Astrocyte (in vitro differentiated cells and primary cell): ENCODE results near the gene POLR3GL. TPM values are rescaled to one million over a fixed set of nuclear protein-coding genes. Genes with fewer than 3 reads are reported as not detected.

ENCODE experiments used
- DNase-seq: peaks from one replicate; pipeline ENCODE4 v3.0.0-alpha.2; 2010; ENCODE audit warnings: low read depth
- FAIRE-seq: peaks from 2 replicates; lab custom pipeline; 2011; peaks lifted over from hg19 to GRCh38; lab: Jason Lieb, UNC
- H2AFZ ChIP-seq: 2 replicates; pipeline ENCODE4 v1.6.0; 2012; ENCODE audit warnings: low read depth, low read length, inconsistent platforms
- H3K27ac ChIP-seq: 2 replicates; pipeline ENCODE4 v1.5.1; 2011; ENCODE audit warnings: low read depth, low read length, inconsistent platforms
- H3K27me3 ChIP-seq: 2 replicates; pipeline ENCODE4 v1.6.0; 2011; ENCODE audit warnings: low read length, inconsistent platforms; ENCODE audit not compliant: insufficient read depth
- H3K36me3 ChIP-seq: 2 replicates; pipeline ENCODE4 v1.5.1; 2011; ENCODE audit warnings: low read length, inconsistent platforms; ENCODE audit not compliant: insufficient read depth
- H3K4me1 ChIP-seq: 2 replicates; pipeline ENCODE4 v1.5.1; 2011; ENCODE audit warnings: low read length, inconsistent platforms; ENCODE audit not compliant: insufficient read depth
- H3K4me2 ChIP-seq: 2 replicates; pipeline ENCODE4 v1.6.0; 2012; ENCODE audit warnings: low read length, inconsistent platforms
- H3K4me3 ChIP-seq: 2 replicates; pipeline ENCODE4 v1.5.1; 2011; ENCODE audit warnings: low read depth, mild to moderate bottlenecking, low read length, inconsistent platforms; ENCODE audit not compliant: insufficient read depth
- H3K79me2 ChIP-seq: 2 replicates; pipeline ENCODE4 v1.6.0; 2012; ENCODE audit warnings: mild to moderate bottlenecking, low read length, inconsistent platforms; ENCODE audit not compliant: insufficient read depth
- H3K9ac ChIP-seq: 2 replicates; pipeline ENCODE4 v1.6.0; 2012; ENCODE audit warnings: mild to moderate bottlenecking, low read length, inconsistent platforms
- H3K9me3 ChIP-seq: 2 replicates; pipeline ENCODE4 v1.5.1; 2012; ENCODE audit warnings: low read depth, mild to moderate bottlenecking, low read length, inconsistent platforms; ENCODE audit not compliant: insufficient read depth
- H4K20me1 ChIP-seq: 2 replicates; pipeline ENCODE4 v1.6.0; 2012; ENCODE audit warnings: low read length, inconsistent platforms; ENCODE audit not compliant: insufficient read depth
- H3K27ac Mint-ChIP-seq: one replicate; pipeline ENCODE4 v1.8.0; 2021; ENCODE audit warnings: mild to moderate bottlenecking, mixed read lengths; ENCODE audit not compliant: unreplicated experiment
- H3K27me3 Mint-ChIP-seq: one replicate; pipeline ENCODE4 v1.8.0; 2021; ENCODE audit warnings: low read depth, mixed read lengths; ENCODE audit not compliant: unreplicated experiment
- H3K36me3 Mint-ChIP-seq: one replicate; pipeline ENCODE4 v1.8.0; 2021; ENCODE audit warnings: low read depth, mixed read lengths; ENCODE audit not compliant: unreplicated experiment
- H3K4me1 Mint-ChIP-seq: one replicate; pipeline ENCODE4 v1.8.0; 2021; ENCODE audit warnings: low read depth, mixed read lengths; ENCODE audit not compliant: unreplicated experiment
- H3K4me3 Mint-ChIP-seq: one replicate; pipeline ENCODE4 v1.8.0; 2021; ENCODE audit warnings: mild to moderate bottlenecking, moderate library complexity, mixed read lengths; ENCODE audit not compliant: unreplicated experiment
- H3K9me3 Mint-ChIP-seq: one replicate; pipeline ENCODE4 v1.8.0; 2021; ENCODE audit warnings: mild to moderate bottlenecking, mixed read lengths; ENCODE audit not compliant: unreplicated experiment
- CTCF ChIP-seq: IDR thresholded peaks from 2 replicates; pipeline ENCODE4 v1.5.1; 2011; ENCODE audit warnings: low read depth, mild to moderate bottlenecking, inconsistent platforms, low read length, moderate library complexity; ENCODE audit not compliant: insufficient read depth
- EZH2 ChIP-seq: IDR thresholded peaks from 2 replicates; pipeline ENCODE4 v1.6.1; 2012; ENCODE audit warnings: mild to moderate bottlenecking, low read length, inconsistent platforms; ENCODE audit not compliant: insufficient read depth
- total RNA-seq: library from RNA; stranded (reverse); gene quantifications from 2 replicates; pipeline ENCODE4 v1.2.1, GENCODE V29; 2021

Gene POLR3GL
- total RNA-seq, 1 donor from 2014 or later = 20.5 TPM

DNA sequence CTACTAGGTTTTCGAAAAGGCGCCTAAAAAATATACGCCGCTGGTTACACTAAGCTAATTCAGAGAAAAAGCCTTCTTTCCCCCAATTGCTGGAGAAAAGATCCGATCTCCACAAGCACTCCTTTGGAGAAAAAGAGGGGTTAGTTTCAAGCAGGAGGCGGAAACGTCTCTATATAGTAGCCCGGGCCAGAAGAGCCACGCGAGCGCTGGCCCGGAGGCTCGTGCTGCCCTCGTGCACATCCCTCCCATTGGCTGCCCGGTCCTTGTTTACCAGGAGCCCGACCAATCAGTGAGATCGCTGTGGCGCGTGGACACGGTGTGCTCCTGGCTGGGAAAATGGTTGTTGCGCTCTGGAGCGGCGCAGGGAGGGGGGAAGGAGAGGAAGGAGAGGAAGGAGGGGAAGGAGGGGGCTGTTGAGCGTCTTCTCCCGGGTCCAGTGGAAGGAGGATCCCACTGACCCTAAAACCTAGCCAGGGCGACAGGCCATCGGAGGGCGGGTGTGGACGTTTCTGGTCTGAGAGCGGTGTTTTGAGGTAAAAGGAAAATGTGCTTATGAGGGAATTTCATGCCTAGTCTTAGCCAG lies 32.0 kb downstream of the POLR3GL start, which contains the start of gene TXNIP:
TSS of gene TXNIP (minus strand) at position 147 of the 583 bp plus-strand sequence. CDS start 313 bp downstream, outside the sequence.
- H3K27me3 Mint-ChIP-seq = no peaks in the 10 kb centered on the region
- Histone ChIP-seq H3K9ac (peak within 1 kb of the TSS; percentile 89), H3K4me3 (peak within 1 kb of the TSS; percentile 98), H3K27me3 (no peaks in the 10 kb centered on the region), H3K27ac (peak within 1 kb of the TSS; percentile 65), H3K4me2 (peak within 1 kb of the TSS; percentile 96), H3K9me3 (no peaks in the 10 kb centered on the region), H3K36me3 (peaks cover 23% of the 10 kb centered on the region), H4K20me1 (peaks cover 27% of the 10 kb centered on the region), H3K4me1 (peaks cover 20% of the 10 kb centered on the region), H2AFZ (peak within 1 kb of the TSS; percentile 85), H3K79me2 (peaks cover 28% of the 10 kb centered on the region)
- H3K27ac Mint-ChIP-seq = peak within 1 kb of the TSS; percentile 97
- peaks cover 18% of the 10 kb centered on the region for H3K4me1 Mint-ChIP-seq
- DNase-seq = peak; percentile 94
- peaks cover 29% of the 10 kb centered on the region for H3K36me3 Mint-ChIP-seq
- no peak for FAIRE-seq
- no peaks in the 10 kb centered on the region for H3K9me3 Mint-ChIP-seq
- H3K4me3 Mint-ChIP-seq = peak within 1 kb of the TSS; percentile 100
- TF ChIP-seq CTCF = no peak

GRCh38 chr1:145997016-145997717 lies 32.7 kb downstream of the POLR3GL start:
- Mint-ChIP-seq H3K27me3 (no peaks in the 10 kb centered on the region), H3K9me3 (no peaks in the 10 kb centered on the region), H3K27ac (peak overlapping the region; percentile 97), H3K4me3 (peak overlapping the region; percentile 100), H3K36me3 (peaks cover 25% of the 10 kb centered on the region), H3K4me1 (peaks cover 13% of the 10 kb centered on the region)
- TF ChIP-seq CTCF (no peak), EZH2 (no peak)
- Histone ChIP-seq H2AFZ (peak overlapping the region; percentile 85), H3K27ac (peak overlapping the region; percentile 65), H3K79me2 (peaks cover 28% of the 10 kb centered on the region), H3K9ac (peak overlapping the region; percentile 89), H3K4me1 (peaks cover 20% of the 10 kb centered on the region), H3K4me2 (peak overlapping the region; percentile 96), H3K27me3 (no peaks in the 10 kb centered on the region), H4K20me1 (peaks cover 27% of the 10 kb centered on the region), H3K36me3 (peaks cover 23% of the 10 kb centered on the region), H3K4me3 (peak overlapping the region; percentile 98), H3K9me3 (no peaks in the 10 kb centered on the region)
- DNase-seq (peak; percentile 12), FAIRE-seq (no peak)

DNA sequence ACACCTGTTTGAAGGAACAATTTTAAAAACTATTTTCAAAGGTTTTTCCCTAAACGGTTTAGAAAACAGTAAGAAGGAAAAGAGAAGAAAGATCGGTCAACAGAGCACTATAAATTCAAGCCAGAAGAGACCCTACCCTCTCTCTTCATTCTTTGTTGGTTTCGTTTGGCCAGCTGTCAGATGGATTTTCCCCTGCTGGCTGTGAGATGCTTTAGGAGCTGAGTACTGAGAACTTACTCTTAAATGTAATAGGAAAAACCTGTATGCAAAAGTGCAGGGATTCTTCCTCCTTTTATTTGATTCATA lies 33.2 kb downstream of the POLR3GL start:
- H3K27me3 Mint-ChIP-seq = no peaks in the 10 kb centered on the region
- Histone ChIP-seq H2AFZ (no peak overlapping the region), H3K9me3 (no peaks in the 10 kb centered on the region), H4K20me1 (peaks cover 25% of the 10 kb centered on the region), H3K27me3 (no peaks in the 10 kb centered on the region), H3K36me3 (peaks cover 21% of the 10 kb centered on the region), H3K4me3 (no peak overlapping the region), H3K27ac (no peak overlapping the region), H3K4me2 (peak overlapping the region; percentile 96), H3K4me1 (peaks cover 20% of the 10 kb centered on the region), H3K9ac (no peak overlapping the region), H3K79me2 (peaks cover 28% of the 10 kb centered on the region)
- peaks cover 12% of the 10 kb centered on the region for H3K4me1 Mint-ChIP-seq
- DNase-seq (no peak), FAIRE-seq (no peak)
- no peaks in the 10 kb centered on the region for H3K9me3 Mint-ChIP-seq
- no peak overlapping the region for H3K27ac Mint-ChIP-seq
- peak overlapping the region; percentile 100 for H3K4me3 Mint-ChIP-seq
- H3K36me3 Mint-ChIP-seq = peaks cover 20% of the 10 kb centered on the region
- TF ChIP-seq EZH2 (no peak), CTCF (no peak)
